Hepatocyte (in vitro differentiated cells): ENCODE measurements around the gene GRIK1. TPM values are rescaled to one million over a fixed set of nuclear protein-coding genes. Genes with fewer than 3 reads are reported as not detected.

Source experiments
- DNase-seq: peaks from one replicate; pipeline ENCODE4 v3.0.0-alpha.2; 2016; ENCODE audit warnings: low spot score
- H2AFZ ChIP-seq: fragments of 200-600 bp; sonication (generic); 2 replicates; pipeline ENCODE4 v1.6.0; 2016; ENCODE audit warnings: antibody characterized with exemption, mild to moderate bottlenecking
- H3K27ac ChIP-seq: fragments of 200-600 bp; sonication (generic); 2 replicates; pipeline ENCODE4 v1.5.1; 2016; ENCODE audit warnings: mild to moderate bottlenecking
- H3K27me3 ChIP-seq: fragments of 200-600 bp; sonication (generic); 2 replicates; pipeline ENCODE4 v1.6.1; 2016
- H3K36me3 ChIP-seq: fragments of 200-600 bp; sonication (generic); replicated peaks from 2 replicates; pipeline ENCODE4 v1.5.1; 2016; ENCODE audit warnings: low read depth; ENCODE audit not compliant: insufficient read depth
- H3K4me1 ChIP-seq: fragments of 200-600 bp; sonication (generic); 2 replicates; pipeline ENCODE4 v1.5.1; 2016; ENCODE audit warnings: mild to moderate bottlenecking, moderate library complexity; ENCODE audit not compliant: insufficient read depth
- H3K4me2 ChIP-seq: fragments of 200-600 bp; sonication (generic); 2 replicates; pipeline ENCODE4 v1.6.0; 2016
- H3K4me3 ChIP-seq: fragments of 200-600 bp; sonication (generic); 2 replicates; pipeline ENCODE4 v1.5.1; 2016; ENCODE audit warnings: mild to moderate bottlenecking
- H3K79me2 ChIP-seq: fragments of 200-600 bp; sonication (generic); 2 replicates; pipeline ENCODE4 v1.6.0; 2017; ENCODE audit warnings: mild to moderate bottlenecking
- H3K9me2 ChIP-seq: fragments of 200-600 bp; sonication (generic); replicated peaks from 2 replicates; pipeline ENCODE4 v1.6.0; 2017; ENCODE audit warnings: mild to moderate bottlenecking; ENCODE audit not compliant: insufficient read depth
- H3K9me3 ChIP-seq: fragments of 200-600 bp; sonication (generic); 2 replicates; pipeline ENCODE4 v1.5.1; 2016; ENCODE audit warnings: low read depth, mild to moderate bottlenecking
- H4K20me1 ChIP-seq: fragments of 200-600 bp; sonication (generic); 2 replicates; pipeline ENCODE4 v1.6.0; 2016; ENCODE audit warnings: mild to moderate bottlenecking; ENCODE audit not compliant: insufficient read depth, poor library complexity, severe bottlenecking
- CTCF ChIP-seq: fragments of 200-600 bp; sonication (generic); IDR thresholded peaks from 2 replicates; pipeline ENCODE4 v1.5.1; 2016; ENCODE audit warnings: antibody characterized with exemption, mild to moderate bottlenecking; ENCODE audit not compliant: poor library complexity
- EZH2 ChIP-seq: fragments of 200-600 bp; sonication (generic); IDR thresholded peaks from 2 replicates; pipeline ENCODE4 v1.6.1; 2016; ENCODE audit warnings: antibody characterized with exemption, mild to moderate bottlenecking, borderline replicate concordance
- EZH2phosphoT487 ChIP-seq: fragments of 200-600 bp; sonication (generic); IDR thresholded peaks from one replicate; pipeline ENCODE4 v1.6.1; 2018; ENCODE audit warnings: antibody characterized with exemption, mild to moderate bottlenecking, low read depth, moderate library complexity; ENCODE audit not compliant: unreplicated experiment, severe bottlenecking
- WGBS: methylation state at CpG from one replicate; pipeline ENCODE4 v1.1.6; 2016; ENCODE audit warnings: low lambda C conversion rate; ENCODE audit errors: missing lambda C conversion rate; 5-methylcytosine and 5-hydroxymethylcytosine counted together
- polyA plus RNA-seq: library from polyadenylated mRNA; unstranded; fragments of >200 nt; fragmentation: Nextera tagmentation; extraction: Ambion mirVana; gene quantifications from 2 replicates; pipeline ENCODE4 v1.2.1, GENCODE V29; 2016
- total RNA-seq: library from RNA; depleted of rRNA; stranded (reverse); fragments of >200 nt; gene quantifications from 2 replicates; pipeline ENCODE4 v1.2.3, GENCODE V29; 2014

GRIK1 gene
- total and polyA plus RNA-seq, 2 experiments from 2014 or later, result 0.77 to 2.3 TPM

- TF ChIP-seq CTCF (no peak), EZH2 (no peak)
- H3K9me2 ChIP-seq, result no peaks in the 10 kb centered on the region
- H3K9me3 ChIP-seq, result no peaks in the 10 kb centered on the region
- H3K4me2 ChIP-seq, result no peak overlapping the region
- no peaks in the 10 kb centered on the region for H4K20me1 ChIP-seq
- no peak overlapping the region for H3K27ac ChIP-seq
- H3K79me2 ChIP-seq, result no peaks in the 10 kb centered on the region
- no peak overlapping the region for H2AFZ ChIP-seq
- no peak for DNase-seq
- no peaks in the 10 kb centered on the region for H3K27me3 ChIP-seq
- H3K4me1 ChIP-seq, result no peaks in the 10 kb centered on the region
- no peaks in the 10 kb centered on the region for H3K36me3 ChIP-seq
- H3K4me3 ChIP-seq, result no peak overlapping the region
These were observed 311.9 kb downstream of the GRIK1 start for GRCh38 chr21:29627905-29628304.

GRCh38 chr21:29626801-29627470, 312.9 kb downstream of the GRIK1 start:
- Histone ChIP-seq H2AFZ (no peak overlapping the region), H3K4me1 (no peaks in the 10 kb centered on the region), H3K36me3 (no peaks in the 10 kb centered on the region), H3K4me3 (no peak overlapping the region), H3K27ac (no peak overlapping the region), H3K4me2 (no peak overlapping the region), H4K20me1 (no peaks in the 10 kb centered on the region), H3K9me2 (no peaks in the 10 kb centered on the region), H3K79me2 (no peaks in the 10 kb centered on the region), H3K9me3 (no peaks in the 10 kb centered on the region), H3K27me3 (no peaks in the 10 kb centered on the region)
- 78% methylated on average over 1 of the region's 1 CpG for WGBS
- DNase-seq, result no peak
- no peak for TF ChIP-seq CTCF
- TF ChIP-seq EZH2, result no peak

- H3K4me1 ChIP-seq, result no peaks in the 10 kb centered on the region
- WGBS, result 88% methylated on average over 3 of the region's 3 CpGs
- no peak for TF ChIP-seq EZH2phosphoT487
- no peak for TF ChIP-seq CTCF
- no peaks in the 10 kb centered on the region for H3K79me2 ChIP-seq
- no peaks in the 10 kb centered on the region for H4K20me1 ChIP-seq
- no peak overlapping the region for H3K27ac ChIP-seq
- no peaks in the 10 kb centered on the region for H3K36me3 ChIP-seq
- no peak overlapping the region for H2AFZ ChIP-seq
- no peaks in the 10 kb centered on the region for H3K27me3 ChIP-seq
- no peak for DNase-seq
- H3K9me3 ChIP-seq, result no peaks in the 10 kb centered on the region
- no peak overlapping the region for H3K4me2 ChIP-seq
- no peak overlapping the region for H3K4me3 ChIP-seq
- no peaks in the 10 kb centered on the region for H3K9me2 ChIP-seq
These were observed 313.8 kb downstream of the GRIK1 start for GRCh38 chr21:29625990-29626389.

- H3K9me2 ChIP-seq, result no peaks in the 10 kb centered on the region
- TF ChIP-seq CTCF (no peak), EZH2 (no peak), EZH2phosphoT487 (no peak)
- WGBS, result 92% methylated on average over 6 of the region's 6 CpGs
- H4K20me1 ChIP-seq, result no peaks in the 10 kb centered on the region
- H2AFZ ChIP-seq, result no peak overlapping the region
- H3K27me3 ChIP-seq, result no peaks in the 10 kb centered on the region
- H3K9me3 ChIP-seq, result no peaks in the 10 kb centered on the region
- no peak overlapping the region for H3K27ac ChIP-seq
- H3K4me3 ChIP-seq, result no peak overlapping the region
- no peak overlapping the region for H3K4me2 ChIP-seq
- H3K36me3 ChIP-seq, result no peaks in the 10 kb centered on the region
- no peaks in the 10 kb centered on the region for H3K79me2 ChIP-seq
- DNase-seq, result no peak
- H3K4me1 ChIP-seq, result no peaks in the 10 kb centered on the region
These were observed 315.0 kb downstream of the GRIK1 start for GRCh38 chr21:29624776-29625175.
